GM18867 (cell line): ENCODE measurements around the gene ADH4.
"Not testable (repeated sequence)": the region's sequence is repeated elsewhere in the genome, so short reads cannot be mapped to it uniquely, and the experiment has no call there.

Experiments used
- ATAC-seq: cut with Tn5 transposase; IDR thresholded peaks from one replicate; pipeline ENCODE4 v1.9.1; 2021; ENCODE audit warnings: mild to moderate bottlenecking, moderate library complexity; ENCODE audit not compliant: unreplicated experiment

Gene ADH4

DNA sequence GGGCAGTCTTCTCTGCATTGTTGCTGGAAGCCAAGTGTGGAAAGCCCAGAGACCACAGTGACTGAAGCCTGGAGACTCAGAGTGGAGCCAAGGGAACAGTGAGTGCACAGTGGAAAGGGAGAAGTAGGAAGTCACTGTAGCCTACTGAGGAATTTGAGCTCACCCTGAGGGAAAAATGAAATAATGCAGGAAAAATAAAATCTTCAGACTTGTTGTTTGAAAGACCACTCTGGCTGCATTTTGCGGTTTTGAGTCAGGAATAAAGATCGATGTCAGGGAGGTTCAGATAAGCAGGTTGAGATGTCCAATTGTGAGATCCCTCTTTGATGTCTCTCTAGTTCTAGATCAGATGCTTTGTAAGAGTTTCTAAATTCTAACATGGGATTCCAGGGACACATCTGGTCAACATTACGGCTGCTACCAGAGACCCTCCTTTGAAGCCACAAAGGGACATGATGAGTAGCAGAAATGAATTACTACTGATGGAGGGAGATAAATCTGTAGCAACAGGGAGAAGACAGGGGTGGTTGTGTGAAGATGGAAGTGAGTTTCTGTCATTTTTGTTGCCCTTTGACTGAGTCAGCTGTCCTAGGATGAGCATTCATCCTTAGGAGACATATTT, 8.4 kb downstream of the ADH4 start:
- no peak for ATAC-seq

DNA sequence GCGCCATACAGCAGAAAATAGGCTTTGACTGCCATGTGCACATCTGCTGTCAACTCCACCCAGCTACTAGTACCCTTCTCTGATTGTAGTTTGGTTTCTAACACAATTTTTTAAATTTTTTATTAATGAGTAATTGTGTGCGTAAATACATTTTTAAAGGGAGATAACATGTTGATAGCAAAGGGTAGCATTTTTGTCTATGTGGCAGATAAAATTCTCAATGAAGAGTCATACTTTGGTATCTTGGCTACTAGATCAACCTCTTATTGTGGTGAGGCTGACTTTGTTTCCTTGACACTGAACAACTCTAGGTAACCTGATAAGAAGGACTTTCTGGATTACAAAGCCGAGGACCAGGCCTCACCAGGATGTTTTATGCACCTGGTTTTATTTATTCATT, 9.5 kb downstream of the ADH4 start:
- ATAC-seq, result no peak

DNA sequence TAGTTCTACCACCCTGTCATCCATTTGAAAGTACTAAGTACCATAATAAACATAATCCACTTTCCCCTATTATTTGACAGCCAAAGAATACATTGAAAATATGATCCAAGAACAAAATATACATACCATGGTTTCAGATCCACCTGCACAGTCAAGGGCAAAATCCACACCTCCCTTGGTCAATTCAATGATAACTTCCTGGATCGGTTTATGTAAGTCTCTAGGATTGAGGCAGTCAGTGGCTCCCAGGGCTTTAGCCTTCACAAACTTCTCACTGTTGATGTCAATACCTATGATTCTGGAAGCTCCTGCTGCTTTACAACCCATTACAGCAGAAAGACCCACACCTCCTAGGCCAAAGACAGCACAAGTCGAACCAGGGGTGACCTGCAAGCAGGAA, 12.7 kb downstream of the ADH4 start:
- ATAC-seq, result no peak

DNA sequence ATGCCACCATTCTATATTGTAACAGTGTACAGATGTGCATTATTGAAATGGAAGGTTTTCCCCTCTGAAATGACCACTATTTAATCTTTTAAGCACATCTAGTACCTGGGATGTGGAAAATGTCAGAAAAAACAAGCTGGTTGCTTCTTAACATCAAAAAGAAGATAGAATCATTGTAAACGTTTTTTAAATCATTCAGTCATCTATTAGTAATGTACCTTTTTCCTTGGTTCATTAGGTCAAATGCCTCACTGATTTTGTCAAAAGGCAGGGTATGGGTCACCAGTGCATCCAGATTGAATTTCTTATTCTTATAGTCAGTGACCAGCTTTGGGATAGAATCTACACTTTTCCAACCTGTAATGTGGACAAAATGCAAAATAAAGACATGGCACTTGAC, 17.7 kb downstream of the ADH4 start:
- no peak for ATAC-seq

DNA sequence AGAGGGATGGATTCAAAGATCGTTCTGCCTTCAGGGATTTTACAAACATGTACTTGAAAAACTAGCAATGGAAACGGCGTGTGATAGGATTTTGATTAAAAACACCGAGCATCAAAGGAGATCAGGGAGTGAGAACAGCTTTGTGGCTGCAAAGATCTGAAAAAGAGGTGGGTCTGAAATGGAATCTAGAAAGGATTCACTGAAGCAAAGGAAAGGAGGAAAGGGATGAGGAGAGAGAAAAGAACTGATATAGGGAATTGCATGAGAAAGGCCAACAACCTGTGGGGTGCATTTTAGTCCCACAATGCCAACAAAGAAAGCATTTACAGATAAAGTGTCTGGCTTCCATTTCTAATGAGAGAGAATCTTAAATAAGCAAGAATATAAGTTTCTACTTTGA, 23.1 kb downstream of the ADH4 start:
- ATAC-seq, result no peak

DNA sequence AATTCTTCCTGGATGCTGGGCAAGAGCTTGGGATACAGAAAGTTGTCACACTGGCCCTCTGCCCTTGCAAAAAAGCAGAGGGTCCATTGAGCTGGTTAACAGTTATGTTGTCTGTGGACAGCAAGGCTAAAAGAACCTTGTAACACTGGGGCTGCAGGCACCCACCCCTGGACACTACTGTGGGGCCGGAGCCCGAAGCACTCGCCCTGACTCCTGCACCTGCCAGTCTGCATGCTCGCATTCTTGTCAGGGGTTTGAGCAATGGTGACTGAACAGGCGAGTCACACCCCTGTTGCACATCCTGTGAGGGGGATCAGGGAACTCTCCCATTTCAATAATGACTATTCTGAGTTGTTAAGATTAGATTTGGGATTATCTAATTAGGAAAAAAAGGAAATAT, 23.6 kb downstream of the ADH4 start:
- no peak for ATAC-seq

DNA sequence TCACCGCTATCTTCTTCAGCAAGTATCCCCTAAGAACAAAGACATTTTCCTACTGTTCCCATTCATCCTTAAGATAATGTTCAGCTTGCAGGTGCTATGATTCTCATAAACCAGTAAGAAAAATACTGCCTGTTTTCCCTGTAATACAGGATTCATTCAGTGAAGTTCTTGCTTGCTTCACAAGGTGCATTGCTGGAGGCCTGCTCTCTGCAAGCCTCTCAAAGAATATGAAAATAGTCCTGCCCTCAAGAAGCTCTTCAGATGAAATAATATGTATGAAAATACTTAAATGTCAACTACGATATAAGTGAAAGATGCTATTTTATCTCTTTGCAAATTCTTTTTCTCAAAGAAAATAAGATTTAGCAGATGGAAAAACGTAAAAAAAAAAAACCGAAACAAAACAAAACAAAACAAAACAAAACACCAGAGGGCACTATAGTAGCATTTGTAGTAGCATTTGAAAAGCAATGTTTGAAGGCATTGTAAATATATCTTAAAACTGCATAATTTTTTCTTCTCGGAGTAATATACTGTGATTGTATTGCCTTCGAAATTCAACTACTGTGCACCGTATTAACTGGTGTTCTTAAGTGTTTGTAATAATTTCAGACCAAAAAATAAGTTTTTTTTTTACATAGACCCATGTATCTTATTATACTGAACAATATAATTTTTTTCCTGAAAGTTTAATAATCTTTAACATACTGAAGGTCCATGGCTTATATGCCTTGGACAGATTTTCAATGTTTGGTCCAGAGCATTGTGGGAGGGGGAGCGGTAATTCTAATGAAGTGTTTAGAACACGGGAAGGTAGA, 26.0 kb downstream of the ADH4 start:
- no peak for ATAC-seq

DNA sequence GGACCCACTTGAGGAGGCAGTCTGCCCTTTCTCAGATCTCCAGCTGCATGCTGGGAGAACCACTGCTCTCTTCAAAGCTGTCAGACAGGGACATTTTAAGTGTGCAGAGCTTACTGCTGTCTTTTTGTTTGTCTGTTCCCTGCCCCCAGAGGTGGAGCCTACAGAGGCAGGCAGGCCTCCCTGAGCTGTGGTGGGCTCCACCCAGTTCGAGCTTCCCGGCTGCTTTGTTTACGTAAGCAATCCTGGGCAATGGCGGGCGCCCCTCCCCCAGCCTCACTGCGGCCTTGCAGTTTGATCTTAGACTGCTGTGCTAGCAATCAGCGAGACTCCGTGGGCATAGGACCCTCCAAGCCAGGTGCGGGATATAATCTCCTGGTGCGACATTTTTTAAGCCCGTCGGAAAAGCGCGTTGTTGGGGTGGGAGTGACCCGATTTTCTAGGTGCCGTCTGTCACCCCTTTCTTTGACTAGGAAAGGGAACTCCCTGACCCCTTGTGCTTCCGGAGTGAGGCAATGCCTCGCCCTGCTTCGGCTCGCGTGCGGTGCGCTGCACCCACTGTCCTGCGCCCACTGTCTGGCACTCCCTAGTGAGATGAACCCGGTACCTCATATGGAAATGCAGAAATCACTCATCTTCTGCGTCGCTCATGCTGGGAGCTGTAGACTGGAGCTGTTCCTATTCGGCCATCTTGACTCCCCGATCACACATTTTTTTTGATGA, 26.8 kb downstream of the ADH4 start:
- not testable (repeated sequence) for ATAC-seq

DNA sequence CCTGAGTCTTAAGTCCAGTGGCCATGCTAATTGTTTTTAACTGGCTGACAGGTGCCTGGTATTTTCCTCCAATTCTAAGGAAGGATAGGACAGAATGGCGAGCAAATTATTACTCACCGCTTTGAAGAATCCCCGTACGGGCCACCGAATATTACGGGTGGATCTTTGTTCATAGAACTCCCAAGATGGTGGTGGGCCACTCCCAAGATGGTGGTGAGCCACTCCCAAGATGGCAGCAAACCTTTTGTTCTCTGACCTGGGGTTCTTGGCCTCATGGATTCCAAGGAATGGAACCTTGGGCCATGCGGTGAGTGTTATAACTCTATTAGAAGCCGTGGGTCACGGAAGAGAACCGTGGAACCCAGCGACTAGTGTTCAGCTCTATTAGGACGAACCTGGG, 34.8 kb downstream of the ADH4 start:
- not testable (repeated sequence) for ATAC-seq

DNA sequence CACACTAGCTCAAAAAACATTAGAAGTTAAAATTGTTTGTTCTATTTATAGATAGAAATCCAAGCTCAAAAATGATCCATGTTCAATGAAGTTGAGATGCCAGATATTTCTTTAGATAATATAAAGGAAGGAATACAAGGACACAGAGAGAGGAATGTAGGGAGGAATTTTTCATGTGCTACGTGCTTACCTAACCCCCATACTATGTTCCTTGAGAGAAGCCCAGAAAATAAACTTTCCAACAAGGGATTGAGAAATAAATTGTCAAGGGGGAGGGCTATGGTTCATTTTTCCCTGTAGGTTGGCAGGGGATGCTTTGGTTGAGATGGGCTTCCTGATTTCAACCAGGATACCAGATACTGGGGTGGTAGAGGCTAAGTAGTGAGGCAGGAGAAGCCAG, 39.9 kb downstream of the ADH4 start:
- no peak for ATAC-seq

DNA sequence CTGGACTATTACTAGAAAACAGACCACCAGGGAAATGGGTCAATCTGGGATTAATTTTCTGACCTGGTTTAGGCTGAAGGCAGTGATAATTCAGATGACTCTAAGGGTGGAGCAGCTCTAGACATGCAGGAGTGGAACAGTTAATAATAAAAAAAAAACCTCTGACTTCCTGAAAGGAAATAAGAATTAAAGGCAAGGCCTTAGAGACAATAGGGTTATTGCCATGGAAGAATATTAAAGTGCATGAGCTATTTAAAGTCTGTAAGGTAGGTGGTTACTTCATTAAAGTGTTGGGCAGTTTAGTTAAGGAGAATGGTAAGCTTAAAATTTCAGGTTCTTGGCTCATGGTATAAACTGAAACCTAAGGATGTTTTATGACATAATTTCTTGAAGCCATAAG, 40.9 kb downstream of the ADH4 start:
- no peak for ATAC-seq

DNA sequence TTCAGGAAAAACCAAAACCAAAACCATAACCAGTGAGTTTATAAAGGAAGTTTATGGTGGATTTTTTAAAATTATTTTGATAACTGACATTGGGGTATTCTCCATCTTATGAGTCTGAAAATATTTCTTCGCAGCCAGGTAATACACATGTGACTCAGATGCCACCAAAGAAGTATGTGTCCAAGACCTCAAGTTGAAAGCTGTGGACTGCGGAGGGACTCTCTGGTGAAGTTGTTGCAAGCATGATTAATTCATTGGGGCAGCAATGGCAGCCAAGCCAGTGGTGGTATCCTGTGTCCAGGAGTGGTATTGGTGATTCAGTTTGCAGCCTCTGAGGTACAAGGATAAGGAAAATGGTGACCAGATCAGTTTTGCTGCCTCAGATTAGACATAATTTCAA, 41.5 kb downstream of the ADH4 start:
- no peak for ATAC-seq

DNA sequence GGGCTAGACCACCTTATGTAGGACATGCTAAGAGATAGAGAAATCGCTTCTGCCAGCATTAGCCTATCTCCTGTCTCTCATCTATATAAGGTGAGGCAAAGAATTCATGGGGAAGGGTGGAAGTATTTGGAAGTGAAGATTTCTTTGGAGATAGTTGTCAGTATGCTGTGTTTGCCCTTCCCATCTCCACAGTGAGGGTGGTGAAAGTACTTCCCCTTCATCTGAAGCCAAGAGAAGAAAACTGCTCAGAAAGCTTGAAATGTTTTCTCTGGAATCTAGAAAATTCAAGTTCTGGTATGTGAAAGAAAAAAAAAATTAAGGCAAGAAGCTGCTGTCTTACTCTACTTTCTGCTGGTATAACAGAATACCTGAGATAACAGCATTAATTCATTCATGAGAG, 43.2 kb downstream of the ADH4 start:
- ATAC-seq, result no peak

DNA sequence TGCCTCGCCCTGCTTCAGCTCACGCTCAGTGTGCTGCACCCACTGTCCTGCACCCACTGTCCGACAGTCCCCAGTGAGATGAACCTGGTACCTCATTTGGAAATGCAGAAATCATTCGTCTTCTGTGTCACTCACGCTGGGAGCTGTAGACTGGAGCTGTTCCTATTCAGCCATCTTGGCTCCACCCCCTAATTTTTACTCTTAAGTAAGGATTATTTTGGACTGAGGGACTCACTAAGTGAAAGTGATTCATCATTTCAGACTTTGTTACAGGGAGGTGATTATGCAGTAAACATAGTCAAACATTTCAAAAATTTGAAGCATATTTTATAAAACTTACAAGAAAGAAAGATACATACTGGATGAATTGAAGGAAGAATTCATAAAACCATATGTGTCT, 44.3 kb downstream of the ADH4 start:
- ATAC-seq, result not testable (repeated sequence)

DNA sequence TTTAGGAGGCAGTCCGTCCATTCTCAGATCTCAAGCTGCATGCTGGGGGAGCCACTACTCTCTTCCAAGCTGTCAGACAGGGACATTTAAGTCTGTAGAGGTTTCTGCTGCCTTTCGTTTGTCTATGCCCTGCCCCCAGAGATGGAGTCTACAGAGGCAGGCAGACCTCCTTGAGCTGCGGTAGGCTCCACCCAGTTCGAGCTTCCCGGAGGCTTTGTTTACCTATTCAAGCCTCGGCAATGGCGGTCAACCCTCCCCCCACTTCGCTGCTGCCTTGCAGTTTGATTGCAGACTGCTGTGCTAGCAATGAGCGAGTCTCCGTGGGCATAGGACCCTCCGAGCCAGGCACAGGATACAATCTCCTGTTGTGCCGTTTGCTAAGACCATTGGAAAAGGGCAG, 44.8 kb downstream of the ADH4 start:
- ATAC-seq, result no peak

DNA sequence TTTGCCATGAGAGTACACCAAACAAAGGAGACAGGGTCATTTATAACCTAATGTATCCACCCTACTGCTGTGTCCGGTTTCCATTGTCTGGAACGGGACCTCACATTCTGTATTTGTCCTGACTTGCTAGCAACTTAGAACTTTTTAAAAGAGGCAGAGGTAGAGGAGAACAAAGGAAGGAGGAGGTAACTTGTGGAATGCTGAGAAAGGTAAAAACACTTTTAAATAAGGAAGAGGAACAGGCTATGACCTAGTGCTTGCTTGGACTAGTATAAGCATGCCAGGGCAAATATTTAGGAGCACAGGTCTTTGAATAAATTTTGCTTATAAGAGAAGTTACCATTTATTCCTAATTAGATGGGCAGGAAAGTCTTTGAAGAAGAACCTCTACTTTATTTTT, 52.3 kb downstream of the ADH4 start:
- ATAC-seq, result not testable (repeated sequence)

DNA sequence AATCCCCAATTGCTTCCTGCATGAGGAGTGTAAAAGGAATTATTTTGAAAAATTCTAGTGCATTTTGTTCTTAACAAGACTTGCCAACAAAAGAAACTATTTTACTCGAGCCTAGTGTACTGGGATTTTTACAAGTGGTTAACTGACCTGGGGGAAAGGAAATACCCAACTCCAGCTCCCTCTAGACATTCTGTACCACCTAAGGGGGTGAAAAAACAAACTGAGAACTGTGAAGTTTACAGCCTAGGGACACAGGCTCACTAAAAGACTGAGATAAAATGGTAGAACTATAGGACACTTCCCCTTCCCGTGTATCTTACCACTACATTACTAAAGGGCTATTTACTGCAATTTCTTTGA, 52.9 kb downstream of the ADH4 start:
- ATAC-seq, result no peak

DNA sequence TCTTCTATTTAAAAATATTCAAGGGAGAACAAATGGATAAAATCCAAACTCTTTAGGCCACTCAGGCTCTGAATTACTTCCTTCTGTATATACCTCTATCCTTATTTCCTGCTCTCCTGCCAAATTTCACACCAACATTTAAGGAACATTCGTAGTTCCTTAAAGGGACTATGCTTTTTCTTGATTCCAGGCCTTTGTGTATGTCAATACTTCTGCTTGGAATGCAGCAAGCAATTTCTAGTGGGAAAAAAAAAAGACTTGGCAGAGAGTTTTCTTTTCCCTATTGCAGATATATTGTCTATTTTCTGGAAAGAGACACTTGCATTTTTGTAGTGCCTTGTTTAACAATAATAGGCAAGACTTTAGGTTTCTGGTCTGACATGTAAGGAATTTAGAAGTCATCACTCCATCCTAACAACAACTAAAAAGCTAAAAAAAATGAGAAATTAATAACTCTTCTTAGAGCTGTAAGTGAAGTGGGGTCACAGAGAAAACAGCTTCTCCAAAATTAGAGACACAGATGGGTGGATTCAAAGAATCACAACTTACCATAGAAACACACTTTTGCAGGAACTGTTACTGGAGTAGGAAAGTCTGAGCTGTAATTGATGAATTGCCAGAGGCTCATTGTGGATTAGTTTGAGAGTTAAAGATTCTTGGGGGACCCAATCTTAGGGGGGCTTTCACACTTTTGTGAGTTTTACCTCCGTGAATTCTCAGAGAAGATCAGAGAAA, 53.4 kb downstream of the ADH4 start:
- ATAC-seq, result no peak

DNA sequence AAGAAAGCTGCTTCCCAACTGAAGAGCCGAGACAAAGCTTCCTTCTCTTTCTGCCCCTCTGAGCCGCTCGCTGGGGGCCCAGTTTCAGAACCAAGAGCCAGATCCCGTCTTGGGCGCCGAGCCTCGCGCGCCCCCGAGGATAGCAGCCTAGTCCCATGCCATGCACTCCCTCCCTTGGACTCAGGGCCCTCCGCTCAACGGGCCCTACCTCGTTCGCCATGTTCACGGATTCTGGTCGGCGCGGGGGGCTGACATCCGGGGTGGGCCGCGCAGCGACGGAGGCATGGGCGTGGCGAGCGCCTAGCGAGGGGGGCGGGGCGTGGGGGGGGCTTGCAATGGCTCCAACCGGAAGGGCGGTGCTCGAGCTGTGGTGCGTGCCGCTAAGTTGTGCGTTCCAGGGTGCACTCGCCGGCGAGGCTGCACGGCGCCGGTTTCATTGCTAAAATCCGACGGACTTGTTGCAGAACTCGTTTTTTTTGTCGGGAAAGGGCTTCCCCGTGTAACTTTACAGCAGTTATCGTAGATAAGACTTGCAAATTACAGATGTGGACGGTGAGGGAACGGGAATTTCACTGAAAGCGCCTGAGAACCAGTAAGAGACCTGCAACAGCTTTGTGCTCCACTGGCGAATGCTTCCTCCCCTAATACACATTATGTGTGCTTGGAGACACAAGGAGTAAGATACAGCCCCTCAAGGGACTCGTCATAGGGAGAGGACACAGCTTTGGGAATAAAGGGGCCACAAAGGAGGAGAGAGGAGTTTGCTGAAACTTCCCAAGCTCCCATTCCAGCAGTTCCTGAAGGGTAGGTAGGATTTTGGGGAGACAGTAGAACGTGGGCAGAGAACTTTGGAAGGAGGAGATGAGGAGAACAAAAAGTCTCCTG, 55.4 kb downstream of the ADH4 start, which contains the start of gene ADH5:
Gene ADH5, minus strand, starts transcription at position 308 of the 885 bp plus-strand sequence. Its CDS starts 88 bp downstream, at position 220.
- ATAC-seq, result peak; percentile 93

DNA sequence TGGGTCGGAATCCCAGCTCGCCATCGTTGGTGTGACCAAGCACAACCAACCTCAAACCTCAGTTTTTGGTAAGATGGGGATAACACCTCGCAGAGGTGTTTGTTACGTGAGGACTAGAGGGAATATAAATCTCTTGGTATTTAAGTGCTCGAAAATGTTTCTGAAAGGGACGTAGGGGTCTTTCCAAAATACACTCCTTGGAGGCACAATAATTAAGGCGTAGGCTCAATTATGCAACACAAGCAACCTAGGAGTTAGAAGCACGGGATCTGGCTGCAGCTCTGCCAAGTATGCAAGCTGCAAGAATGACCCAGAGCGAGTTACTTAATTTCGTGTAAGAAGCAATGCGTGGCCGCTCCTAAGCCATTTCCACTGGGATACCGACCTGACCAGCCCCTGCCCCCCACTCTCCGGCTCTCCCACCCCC, 56.1 kb downstream of the ADH4 start:
- ATAC-seq, result peak; percentile 25
